Osteocyte (in vitro differentiated cells): ENCODE measurements around the gene VMP1. TPM values are rescaled to one million over a fixed set of nuclear protein-coding genes. Genes with fewer than 3 reads are reported as not detected.
"Not testable (repeated sequence)": the region's sequence is repeated elsewhere in the genome, so short reads cannot be mapped to it uniquely, and the experiment has no call there.

Source experiments
- DNase-seq: peaks from one replicate; pipeline ENCODE4 v3.0.0; 2021; ENCODE audit warnings: mixed read lengths; ENCODE audit not compliant: unreplicated experiment; ENCODE audit errors: extremely low spot score
- H3K27ac Mint-ChIP-seq: one replicate; pipeline ENCODE4 v1.8.0; 2021; ENCODE audit warnings: mild to moderate bottlenecking, mixed read lengths; ENCODE audit not compliant: unreplicated experiment
- H3K27me3 Mint-ChIP-seq: one replicate; pipeline ENCODE4 v1.8.0; 2021; ENCODE audit warnings: mixed read lengths; ENCODE audit not compliant: unreplicated experiment
- H3K36me3 Mint-ChIP-seq: one replicate; pipeline ENCODE4 v1.8.0; 2021; ENCODE audit warnings: mixed read lengths; ENCODE audit not compliant: unreplicated experiment
- H3K4me1 Mint-ChIP-seq: one replicate; pipeline ENCODE4 v1.8.0; 2021; ENCODE audit warnings: mixed read lengths; ENCODE audit not compliant: unreplicated experiment
- H3K4me3 Mint-ChIP-seq: one replicate; pipeline ENCODE4 v1.8.0; 2021; ENCODE audit warnings: mild to moderate bottlenecking, moderate library complexity, mixed read lengths; ENCODE audit not compliant: unreplicated experiment
- H3K9me3 Mint-ChIP-seq: one replicate; pipeline ENCODE4 v1.8.0; 2021; ENCODE audit warnings: mixed read lengths; ENCODE audit not compliant: unreplicated experiment
- CTCF ChIP-seq: fragments of 200-600 bp; sonication (generic); IDR thresholded peaks from 2 replicates; pipeline ENCODE4 v1.5.0; 2021; ENCODE audit warnings: antibody characterized with exemption, mild to moderate bottlenecking, moderate library complexity
- total RNA-seq: library from RNA; stranded (reverse); gene quantifications from 2 replicates; pipeline ENCODE4 v1.2.1, GENCODE V29; 2021

The VMP1 gene
- total RNA-seq, 1 donor from 2014 or later: 468 TPM

DNA sequence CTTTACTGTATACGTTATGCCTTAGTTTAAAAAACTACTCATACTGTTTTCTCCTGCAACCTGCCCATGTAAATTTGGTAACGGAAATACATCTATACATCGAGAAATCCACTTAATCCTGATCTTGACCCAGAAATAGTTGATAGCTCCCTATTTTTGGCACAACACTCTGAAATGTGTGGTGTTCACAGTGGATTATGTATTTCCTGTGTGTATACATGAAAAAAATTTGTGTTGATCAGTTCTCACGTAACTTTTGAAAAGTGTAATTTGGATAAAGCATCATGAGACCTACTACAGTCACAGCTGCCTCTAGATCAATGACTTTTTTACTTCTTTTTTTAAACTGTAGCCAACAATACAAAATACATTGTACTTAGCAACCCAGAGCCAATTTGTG, 90.7 kb downstream of the VMP1 start:
- H3K36me3 Mint-ChIP-seq: peaks cover 10% of the 10 kb centered on the region
- TF ChIP-seq CTCF: no peak
- H3K9me3 Mint-ChIP-seq: peaks cover 4% of the 10 kb centered on the region
- H3K4me1 Mint-ChIP-seq: peaks cover 34% of the 10 kb centered on the region
- H3K27me3 Mint-ChIP-seq: no peaks in the 10 kb centered on the region
- peak overlapping the region; percentile 62 for H3K27ac Mint-ChIP-seq
- no peak overlapping the region for H3K4me3 Mint-ChIP-seq
- DNase-seq: no peak

DNA sequence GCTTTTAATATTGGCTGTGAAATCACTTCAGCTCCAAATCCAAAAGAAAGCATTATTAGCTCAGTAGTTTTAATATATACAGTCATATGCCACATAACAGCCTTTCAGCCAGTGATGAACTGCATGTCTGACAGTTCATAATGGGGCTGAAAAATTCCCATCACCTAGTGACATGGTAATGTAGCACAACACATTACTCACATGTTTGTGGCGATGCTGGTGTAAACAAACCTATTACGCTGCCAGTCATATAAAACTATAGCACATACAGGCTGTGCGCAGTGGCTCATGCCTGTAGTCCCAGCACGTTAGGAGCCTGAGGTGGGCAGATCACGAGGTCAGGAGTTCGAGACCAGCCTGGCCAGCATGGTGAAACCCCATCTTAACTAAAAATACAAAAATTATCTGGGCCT, 93.1 kb downstream of the VMP1 start:
- H3K27me3 Mint-ChIP-seq: no peaks in the 10 kb centered on the region
- no peak overlapping the region for H3K27ac Mint-ChIP-seq
- H3K9me3 Mint-ChIP-seq: peaks cover 4% of the 10 kb centered on the region
- H3K4me3 Mint-ChIP-seq: no peak overlapping the region
- H3K36me3 Mint-ChIP-seq: peaks cover 6% of the 10 kb centered on the region
- peaks cover 45% of the 10 kb centered on the region for H3K4me1 Mint-ChIP-seq
- no peak for DNase-seq
- no peak for TF ChIP-seq CTCF

DNA sequence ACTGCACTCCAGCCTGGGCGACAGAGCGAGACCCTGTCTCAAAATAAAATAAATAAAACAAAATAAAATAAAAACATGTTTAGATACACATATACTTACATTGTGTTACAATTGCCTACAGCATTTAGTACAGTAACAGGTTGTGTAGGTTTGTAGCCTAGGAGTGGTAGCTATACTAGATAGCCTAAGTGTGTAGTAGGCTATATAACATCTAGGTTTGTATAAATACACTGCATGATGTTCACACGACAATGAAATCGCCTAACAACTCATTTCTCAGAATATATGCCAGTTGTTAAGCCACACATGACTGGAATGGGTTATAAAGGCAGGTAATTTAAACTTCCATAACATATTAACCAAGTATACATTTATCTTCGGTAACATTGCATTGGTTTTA, 94.7 kb downstream of the VMP1 start:
- TF ChIP-seq CTCF: no peak
- no peak overlapping the region for H3K4me3 Mint-ChIP-seq

GRCh38 chr17:59804901-59805465, 97.5 kb downstream of the VMP1 start:
- H3K36me3 Mint-ChIP-seq: peaks cover 5% of the 10 kb centered on the region
- H3K9me3 Mint-ChIP-seq: no peaks in the 10 kb centered on the region
- H3K4me3 Mint-ChIP-seq: peak overlapping the region; percentile 53
- no peak for TF ChIP-seq CTCF
- peaks cover 28% of the 10 kb centered on the region for H3K4me1 Mint-ChIP-seq
- H3K27me3 Mint-ChIP-seq: no peaks in the 10 kb centered on the region
- H3K27ac Mint-ChIP-seq: peak overlapping the region; percentile 80
- no peak for DNase-seq

More for the DNA sequence above, 94.7 kb downstream of the VMP1 start:
- Mint-ChIP-seq H3K4me1 (peaks cover 34% of the 10 kb centered on the region), H3K36me3 (peaks cover 3% of the 10 kb centered on the region), H3K27me3 (no peaks in the 10 kb centered on the region), H3K9me3 (no peaks in the 10 kb centered on the region), H3K27ac (no peak overlapping the region)
- no peak for DNase-seq

DNA sequence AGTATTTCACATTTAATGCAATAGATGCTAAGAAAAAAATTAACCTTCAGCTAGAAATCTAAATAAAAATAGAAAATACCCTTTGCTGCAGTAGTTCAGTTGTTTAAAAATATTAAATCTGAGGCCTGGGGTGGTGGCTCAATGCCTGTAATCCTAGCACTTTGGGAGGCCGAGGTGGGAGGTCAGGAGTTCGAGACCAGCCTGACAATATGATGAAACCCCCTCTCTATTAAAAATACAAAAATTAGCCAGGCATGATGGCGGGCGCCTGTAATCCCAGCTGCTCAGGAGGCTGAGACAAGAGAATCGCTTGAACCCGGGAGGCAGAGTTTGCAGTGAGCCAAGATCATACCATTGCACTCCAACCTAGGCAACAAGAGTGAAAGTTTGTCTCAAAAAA, 98.9 kb downstream of the VMP1 start:
- H3K36me3 Mint-ChIP-seq, H3K27ac Mint-ChIP-seq, H3K4me3 Mint-ChIP-seq, H3K9me3 Mint-ChIP-seq, H3K27me3 Mint-ChIP-seq, DNase-seq: not testable (repeated sequence)
- H3K4me1 Mint-ChIP-seq: peaks cover 40% of the 10 kb centered on the region
